ENCODE results near the gene NISCH. TPM values are rescaled to one million over a fixed set of nuclear protein-coding genes. Genes with fewer than 3 reads are reported as not detected.

Gene NISCH
- total RNA-seq, 3 donors from 2014 or later (not counting 1 experiment from before 2014, with no cell fraction given), result 162 to 191 (median 175) TPM

- H3K4me1 ChIP-seq (ENCODE audit: control insufficient read depth, insufficient read depth, low read length), result no peaks in the 10 kb centered on the region
- Mint-ChIP-seq H3K4me1 (no peaks in the 10 kb centered on the region), H3K27me3 (ENCODE audit: low read depth in 2 of 2) (peaks cover 0 to 3% of the 10 kb centered on the region in 2 donors), H3K27ac (no peak overlapping the region), H3K9me3 (no peaks in the 10 kb centered on the region), H3K4me3 (no peak overlapping the region), H3K36me3 (no peaks in the 10 kb centered on the region)
- no peak overlapping the region for H3K4me3 ChIP-seq (ENCODE audit: low read length)
- no peak for ATAC-seq
- intact Hi-C loops (cut with micrococcal nuclease), result no loop called here
- H3K27ac ChIP-seq (ENCODE audit: low read length), result no peak overlapping the region
- no peaks in the 10 kb centered on the region for H3K36me3 ChIP-seq (ENCODE audit: control insufficient read depth, insufficient read depth, low read length)
- no peak for DNase-seq
- TF ChIP-seq CTCF (IDR thresholded peaks at IDR 0.05), result no peak
- no peaks in the 10 kb centered on the region for H3K9me3 ChIP-seq (ENCODE audit: control insufficient read depth, insufficient read depth, low read length)
- WGBS (ENCODE audit: insufficient coverage), result 94% methylated on average over 31 of the region's 32 CpGs
- H3K27me3 ChIP-seq (ENCODE audit: control insufficient read depth, insufficient read depth, low read length), result no peaks in the 10 kb centered on the region
Observed at GRCh38 chr3:52435246-52436101, 19.9 kb upstream of the NISCH start.

GRCh38 chr3:52436500-52437149 lies 18.8 kb upstream of the NISCH start:
- no peak overlapping the region for H3K27ac ChIP-seq (ENCODE audit: low read length)
- Mint-ChIP-seq H3K36me3 (no peaks in the 10 kb centered on the region), H3K4me3 (no peak overlapping the region), H3K27me3 (ENCODE audit: low read depth in 2 of 2) (peaks cover 0 to 3% of the 10 kb centered on the region in 2 donors), H3K9me3 (no peaks in the 10 kb centered on the region), H3K4me1 (no peaks in the 10 kb centered on the region), H3K27ac (no peak overlapping the region)
- no peak for ATAC-seq
- intact Hi-C loops (cut with micrococcal nuclease), result no loop called here
- H3K36me3 ChIP-seq (ENCODE audit: control insufficient read depth, insufficient read depth, low read length), result no peaks in the 10 kb centered on the region
- DNase-seq, result no peak
- TF ChIP-seq CTCF (IDR thresholded peaks at IDR 0.05), result no peak
- no peaks in the 10 kb centered on the region for H3K27me3 ChIP-seq (ENCODE audit: control insufficient read depth, insufficient read depth, low read length)
- H3K4me3 ChIP-seq (ENCODE audit: low read length), result no peak overlapping the region
- 90% methylated on average over 12 of the region's 13 CpGs for WGBS (ENCODE audit: insufficient coverage)
- no peaks in the 10 kb centered on the region for H3K4me1 ChIP-seq (ENCODE audit: control insufficient read depth, insufficient read depth, low read length)
- no peaks in the 10 kb centered on the region for H3K9me3 ChIP-seq (ENCODE audit: control insufficient read depth, insufficient read depth, low read length)

GRCh38 chr3:52437326-52438103 lies 17.9 kb upstream of the NISCH start:
- intact Hi-C loops (cut with micrococcal nuclease), result no loop called here
- no peak for DNase-seq
- 95% methylated on average over 15 of the region's 15 CpGs for WGBS (ENCODE audit: insufficient coverage)
- H3K36me3 Mint-ChIP-seq, result no peaks in the 10 kb centered on the region
- no peak overlapping the region for H3K27ac ChIP-seq (ENCODE audit: low read length)
- ATAC-seq, result no peak
- no peaks in the 10 kb centered on the region for H3K4me1 Mint-ChIP-seq
- H3K4me3 ChIP-seq (ENCODE audit: low read length), result no peak overlapping the region
- no peaks in the 10 kb centered on the region for H3K9me3 Mint-ChIP-seq
- no peaks in the 10 kb centered on the region for H3K36me3 ChIP-seq (ENCODE audit: control insufficient read depth, insufficient read depth, low read length)
- no peak overlapping the region for H3K4me3 Mint-ChIP-seq
- H3K27me3 ChIP-seq (ENCODE audit: control insufficient read depth, insufficient read depth, low read length), result no peaks in the 10 kb centered on the region
- no peaks in the 10 kb centered on the region for H3K27me3 Mint-ChIP-seq (ENCODE audit: low read depth in 2 of 2)
- H3K27ac Mint-ChIP-seq, result no peak overlapping the region
- H3K9me3 ChIP-seq (ENCODE audit: control insufficient read depth, insufficient read depth, low read length), result no peaks in the 10 kb centered on the region
- no peaks in the 10 kb centered on the region for H3K4me1 ChIP-seq (ENCODE audit: control insufficient read depth, insufficient read depth, low read length)
- no peak for TF ChIP-seq CTCF (IDR thresholded peaks at IDR 0.05)

Data from natural killer cell (primary cell).